Neural cell (in vitro differentiated cells): ENCODE data around the gene SSBP2. TPM values are rescaled to one million over a fixed set of nuclear protein-coding genes. Genes with fewer than 3 reads are reported as not detected.

Experiments used
- H2AFZ ChIP-seq: fragments of 200-600, 300-800 bp; sonication (generic), shearing (Covaris generic); 2 replicates; pipeline ENCODE4 v1.6.0; 2014; ENCODE audit warnings: low read depth, mild to moderate bottlenecking, antibody characterized with exemption, low read length, moderate library complexity
- H3F3A ChIP-seq: fragments of 200-600 bp; shearing (Covaris generic); 2 replicates; pipeline ENCODE4 v1.6.1; 2016; ENCODE audit warnings: mild to moderate bottlenecking, moderate library complexity, mixed read lengths, antibody characterized with exemption, low read length; ENCODE audit not compliant: insufficient read depth, poor library complexity, severe bottlenecking
- H3K27ac ChIP-seq: fragments of 200-600, 300-800 bp; sonication (generic), shearing (Covaris generic); 2 replicates; pipeline ENCODE4 v1.5.1; 2014; ENCODE audit warnings: mild to moderate bottlenecking, low read length, moderate library complexity
- H3K27me3 ChIP-seq: fragments of 300-800, 200-600 bp; sonication (generic), shearing (Covaris generic); 2 replicates; pipeline ENCODE4 v1.6.0; 2014; ENCODE audit warnings: mild to moderate bottlenecking, low read depth, low read length, moderate library complexity; ENCODE audit not compliant: insufficient read depth
- H3K36me3 ChIP-seq: fragments of 300-800, 200-600 bp; sonication (generic), shearing (Covaris generic); 2 replicates; pipeline ENCODE4 v1.5.1; 2014; ENCODE audit warnings: mild to moderate bottlenecking, antibody characterized with exemption, low read length, moderate library complexity; ENCODE audit not compliant: insufficient read depth
- H3K4me2 ChIP-seq: fragments of 300-800, 200-600 bp; sonication (generic), shearing (Covaris generic); 2 replicates; pipeline ENCODE4 v1.6.0; 2014; ENCODE audit warnings: mild to moderate bottlenecking, low read length
- H3K4me3 ChIP-seq: fragments of 300-800, 200-600 bp; sonication (generic), shearing (Covaris generic); 2 replicates; pipeline ENCODE4 v1.5.1; 2014; ENCODE audit warnings: mild to moderate bottlenecking, low read length, moderate library complexity
- H3K79me2 ChIP-seq: fragments of 200-600 bp; shearing (Covaris generic); replicated peaks from 2 replicates; pipeline ENCODE4 v1.6.0; 2014; ENCODE audit warnings: mild to moderate bottlenecking, low read length, moderate library complexity; ENCODE audit not compliant: insufficient read depth
- H3K9ac ChIP-seq: fragments of 300-800, 200-600 bp; sonication (generic), shearing (Covaris generic); 2 replicates; pipeline ENCODE4 v1.6.1; 2016; ENCODE audit warnings: mild to moderate bottlenecking, low read length, mixed read lengths
- H3K9me2 ChIP-seq: fragments of 200-600 bp; shearing (Covaris generic); 2 replicates; pipeline ENCODE4 v1.6.1; 2016; ENCODE audit warnings: mild to moderate bottlenecking, low read length, mixed read lengths; ENCODE audit not compliant: insufficient read depth
- H3K9me3 ChIP-seq: fragments of 200-600, 300-800 bp; sonication (generic), shearing (Covaris generic); 2 replicates; pipeline ENCODE4 v1.6.1; 2016; ENCODE audit warnings: mild to moderate bottlenecking, mixed run types, low read length, moderate library complexity, mixed read lengths
- H4K20me1 ChIP-seq: fragments of 200-600 bp; shearing (Covaris generic); 2 replicates; pipeline ENCODE4 v1.6.1; 2016; ENCODE audit warnings: mild to moderate bottlenecking, mixed run types; ENCODE audit not compliant: insufficient read depth
- CTCF ChIP-seq: fragments of 450-650 bp; IDR thresholded peaks from 2 replicates; pipeline ENCODE4 v1.5.1; 2014; ENCODE audit warnings: antibody characterized with exemption, mild to moderate bottlenecking, moderate library complexity; ENCODE audit not compliant: poor library complexity, severe bottlenecking
- EP300 ChIP-seq: fragments of 450-650 bp; conservative IDR thresholded peaks from 2 replicates; pipeline ENCODE4 v1.6.1; 2014; ENCODE audit warnings: antibody characterized with exemption, mild to moderate bottlenecking, moderate library complexity; ENCODE audit not compliant: poor library complexity, severe bottlenecking
- EZH2 ChIP-seq: fragments of 200-600, 300-800 bp; shearing (Covaris generic), sonication (generic); IDR thresholded peaks from 2 replicates; pipeline ENCODE4 v1.6.1; 2014; ENCODE audit warnings: antibody characterized with exemption, low read length, borderline replicate concordance, mild to moderate bottlenecking; ENCODE audit not compliant: insufficient read depth, poor library complexity, severe bottlenecking
- MXI1 ChIP-seq: fragments of 450-650 bp; conservative IDR thresholded peaks from 2 replicates; pipeline ENCODE4 v1.6.1; 2014; ENCODE audit warnings: antibody characterized with exemption, mild to moderate bottlenecking; ENCODE audit not compliant: poor library complexity, severe bottlenecking
- POLR2AphosphoS5 ChIP-seq: IDR thresholded peaks from 2 replicates; pipeline ENCODE4 v1.6.1; 2012
- RAD21 ChIP-seq: fragments of 450-650 bp; conservative IDR thresholded peaks from 2 replicates; pipeline ENCODE4 v1.6.1; 2014; ENCODE audit warnings: antibody characterized with exemption, mild to moderate bottlenecking, moderate library complexity
- SMC3 ChIP-seq: fragments of 450-650 bp; conservative IDR thresholded peaks from 2 replicates; pipeline ENCODE4 v1.6.1; 2014; ENCODE audit warnings: antibody characterized with exemption, mild to moderate bottlenecking, moderate library complexity; ENCODE audit not compliant: poor library complexity
- TAF1 ChIP-seq: IDR thresholded peaks from 2 replicates; pipeline ENCODE4 v1.6.1; 2012; ENCODE audit warnings: low read depth
- polyA plus RNA-seq: library from polyadenylated mRNA; depleted of rRNA; stranded (reverse); fragments of >200 nt; gene quantifications from 2 replicates; pipeline ENCODE4 v1.2.3, GENCODE V29; 2014
- TF ChIP-seq, protein P1 (sequence below): IDR thresholded peaks from 2 replicates; pipeline ENCODE4 v1.6.1; 2012; ENCODE audit warnings: borderline replicate concordance

SSBP2 gene
- polyA plus RNA-seq, 1 donor from 2014 or later, result 128 TPM

DNA sequence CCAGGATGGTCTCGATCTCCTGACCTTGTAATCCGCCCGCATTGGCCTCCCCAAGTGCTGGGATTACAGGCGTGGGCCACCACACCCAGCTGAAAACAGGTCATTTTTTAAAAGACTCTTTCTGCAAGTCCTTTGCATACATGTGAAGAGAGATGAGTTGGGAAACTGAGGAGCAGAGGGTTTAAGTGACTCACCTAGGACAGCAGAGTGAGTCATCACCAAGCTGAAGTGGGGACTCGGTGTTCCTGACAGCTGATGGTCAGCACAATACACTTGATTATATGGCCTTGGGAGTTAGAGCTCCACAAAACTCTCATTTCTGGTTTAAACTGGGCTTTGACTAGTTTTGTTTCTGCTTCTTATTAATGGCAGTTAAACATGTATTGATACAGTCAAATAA is 38.1 kb upstream of the SSBP2 start:
- Histone ChIP-seq H3K4me2 (no peak overlapping the region), H3K4me3 (no peak overlapping the region), H3K79me2 (no peaks in the 10 kb centered on the region), H3K9me3 (no peaks in the 10 kb centered on the region), H3K27ac (no peak overlapping the region), H3F3A (no peaks in the 10 kb centered on the region), H3K9ac (no peak overlapping the region), H3K36me3 (no peaks in the 10 kb centered on the region), H3K27me3 (no peaks in the 10 kb centered on the region), H2AFZ (no peak overlapping the region), H4K20me1 (no peaks in the 10 kb centered on the region), H3K9me2 (no peaks in the 10 kb centered on the region)
- TF ChIP-seq POLR2AphosphoS5 (no peak), CTCF (no peak), EZH2 (no peak), SMC3 (no peak), TAF1 (no peak), MXI1 (no peak), RAD21 (no peak), EP300 (no peak)
- TF ChIP-seq, protein P1, sequence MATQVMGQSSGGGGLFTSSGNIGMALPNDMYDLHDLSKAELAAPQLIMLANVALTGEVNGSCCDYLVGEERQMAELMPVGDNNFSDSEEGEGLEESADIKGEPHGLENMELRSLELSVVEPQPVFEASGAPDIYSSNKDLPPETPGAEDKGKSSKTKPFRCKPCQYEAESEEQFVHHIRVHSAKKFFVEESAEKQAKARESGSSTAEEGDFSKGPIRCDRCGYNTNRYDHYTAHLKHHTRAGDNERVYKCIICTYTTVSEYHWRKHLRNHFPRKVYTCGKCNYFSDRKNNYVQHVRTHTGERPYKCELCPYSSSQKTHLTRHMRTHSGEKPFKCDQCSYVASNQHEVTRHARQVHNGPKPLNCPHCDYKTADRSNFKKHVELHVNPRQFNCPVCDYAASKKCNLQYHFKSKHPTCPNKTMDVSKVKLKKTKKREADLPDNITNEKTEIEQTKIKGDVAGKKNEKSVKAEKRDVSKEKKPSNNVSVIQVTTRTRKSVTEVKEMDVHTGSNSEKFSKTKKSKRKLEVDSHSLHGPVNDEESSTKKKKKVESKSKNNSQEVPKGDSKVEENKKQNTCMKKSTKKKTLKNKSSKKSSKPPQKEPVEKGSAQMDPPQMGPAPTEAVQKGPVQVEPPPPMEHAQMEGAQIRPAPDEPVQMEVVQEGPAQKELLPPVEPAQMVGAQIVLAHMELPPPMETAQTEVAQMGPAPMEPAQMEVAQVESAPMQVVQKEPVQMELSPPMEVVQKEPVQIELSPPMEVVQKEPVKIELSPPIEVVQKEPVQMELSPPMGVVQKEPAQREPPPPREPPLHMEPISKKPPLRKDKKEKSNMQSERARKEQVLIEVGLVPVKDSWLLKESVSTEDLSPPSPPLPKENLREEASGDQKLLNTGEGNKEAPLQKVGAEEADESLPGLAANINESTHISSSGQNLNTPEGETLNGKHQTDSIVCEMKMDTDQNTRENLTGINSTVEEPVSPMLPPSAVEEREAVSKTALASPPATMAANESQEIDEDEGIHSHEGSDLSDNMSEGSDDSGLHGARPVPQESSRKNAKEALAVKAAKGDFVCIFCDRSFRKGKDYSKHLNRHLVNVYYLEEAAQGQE, result no peak

GRCh38 chr5:81788329-81788728 is 37.4 kb upstream of the SSBP2 start:
- Histone ChIP-seq H3K27ac (peak overlapping the region; percentile 61), H3K9me2 (no peaks in the 10 kb centered on the region), H3K9ac (no peak overlapping the region), H3K4me3 (peak overlapping the region; percentile 40), H2AFZ (peak overlapping the region; percentile 36), H3K79me2 (no peaks in the 10 kb centered on the region), H4K20me1 (no peaks in the 10 kb centered on the region), H3K27me3 (no peaks in the 10 kb centered on the region), H3K36me3 (no peaks in the 10 kb centered on the region), H3K9me3 (no peaks in the 10 kb centered on the region), H3K4me2 (peak overlapping the region; percentile 2), H3F3A (no peaks in the 10 kb centered on the region)
- TF ChIP-seq EZH2, result no peak
- TF ChIP-seq EP300, result no peak
- no peak for TF ChIP-seq TAF1
- TF ChIP-seq, protein P1, result no peak
- TF ChIP-seq POLR2AphosphoS5, result no peak
- TF ChIP-seq SMC3, result no peak
- TF ChIP-seq CTCF, result no peak
- no peak for TF ChIP-seq RAD21
- no peak for TF ChIP-seq MXI1
